Sigmoid colon (tissue), 7 donors: ENCODE data around the gene CDH23. TPM values are rescaled to one million over a fixed set of nuclear protein-coding genes. Genes with fewer than 3 reads are reported as not detected.
A peak's percentile ranks its signal among the peaks of the same experiment; 100 is the strongest.

Experiments
- DNase-seq: peaks from one replicate; pipeline ENCODE4 v3.0.0-alpha.2; 2019
- H3K27ac ChIP-seq, 4 donors: fragments of 200-600 bp; sonication (generic); one replicate each; pipeline ENCODE4 v1.5.1; 2016 to 2019; ENCODE audit warnings: mild to moderate bottlenecking in 1 of 4
- H3K27me3 ChIP-seq, 3 donors: fragments of 200-600 bp; sonication (generic); one replicate each; pipeline ENCODE4 v1.5.1; 2019; ENCODE audit warnings: mild to moderate bottlenecking in 1 of 3
- H3K36me3 ChIP-seq, 4 donors: fragments of 200-600 bp; sonication (generic); one replicate each; pipeline ENCODE4 v1.5.1; 2016 to 2019
- H3K4me1 ChIP-seq, 4 donors: fragments of 200-600 bp; sonication (generic); one replicate each; pipeline ENCODE4 v1.5.1; 2017 to 2019
- H3K4me3 ChIP-seq, 4 donors: fragments of 200-600 bp; sonication (generic); one replicate each; pipeline ENCODE4 v1.5.1; 2017 to 2019; ENCODE audit warnings: mild to moderate bottlenecking in 2 of 4, moderate library complexity in 1 of 4
- H3K9me3 ChIP-seq, 4 donors: fragments of 200-600 bp in 3 of 4; sonication (generic) in 3 of 4; one replicate each; pipeline versions ENCODE4 v1.5.1 to v1.6.1; 2013 to 2019
- EP300 ChIP-seq, 4 donors: sonication (generic); formaldehyde crosslinking; IDR thresholded peaks; one replicate each; pipeline ENCODE4 v1.6.1; 2017; ENCODE audit warnings: antibody characterized with exemption in 4 of 4
- POLR2A ChIP-seq, 2 donors: fragments of 450-650 bp; IDR thresholded peaks; one replicate each; pipeline ENCODE4 v1.6.1; 2016; ENCODE audit warnings: antibody characterized with exemption in 2 of 2, mild to moderate bottlenecking in 2 of 2, moderate library complexity in 2 of 2
- POLR2AphosphoS5 ChIP-seq, 4 donors: sonication (generic); formaldehyde crosslinking; IDR thresholded peaks; one replicate each; pipeline ENCODE4 v1.6.1; 2017; ENCODE audit warnings: antibody characterized with exemption in 4 of 4
- WGBS, 2 donors: extraction: QIAGEN DNeasy Blood & Tissue Kit; methylation state at CpG; one replicate each; pipeline ENCODE4 v1.1.7; 2013; 5-methylcytosine and 5-hydroxymethylcytosine counted together
- intact Hi-C: fragments of 100-400 bp; cut with DNase I; formaldehyde crosslinking; loops from one replicate; pipeline ENCODE4 v1.15.1; 2023
- polyA plus RNA-seq, 3 donors: library from polyadenylated mRNA; stranded (reverse); fragments of 200-250 nt; gene quantifications; one replicate each; pipeline ENCODE4 v1.2.3, GENCODE V29; 2013
- total RNA-seq, 4 donors: library from RNA; depleted of rRNA; stranded (reverse); fragments of >200 nt; gene quantifications; one replicate each; pipeline ENCODE4 v1.1.0, GENCODE V29; 2016
- TF ChIP-seq, protein P1 (sequence below), 4 experiments: fragments of 450-650 bp in 3 of 4; fragments of 200-600 bp in 1 of 4; IDR thresholded peaks; one replicate each; pipeline ENCODE4 v1.5.1; 2016 to 2019; ENCODE audit warnings: antibody characterized with exemption in 4 of 4, mild to moderate bottlenecking in 3 of 4, moderate library complexity in 2 of 4
- donor health status: healthy with polysubstance abuse.
- donor health status: Bipolar disorder and iron deficiency.
- donor health status: healthy.

Gene CDH23
- total and polyA plus RNA-seq, 7 donors: 1.5 to 7.2 (median 3.0) TPM

DNA sequence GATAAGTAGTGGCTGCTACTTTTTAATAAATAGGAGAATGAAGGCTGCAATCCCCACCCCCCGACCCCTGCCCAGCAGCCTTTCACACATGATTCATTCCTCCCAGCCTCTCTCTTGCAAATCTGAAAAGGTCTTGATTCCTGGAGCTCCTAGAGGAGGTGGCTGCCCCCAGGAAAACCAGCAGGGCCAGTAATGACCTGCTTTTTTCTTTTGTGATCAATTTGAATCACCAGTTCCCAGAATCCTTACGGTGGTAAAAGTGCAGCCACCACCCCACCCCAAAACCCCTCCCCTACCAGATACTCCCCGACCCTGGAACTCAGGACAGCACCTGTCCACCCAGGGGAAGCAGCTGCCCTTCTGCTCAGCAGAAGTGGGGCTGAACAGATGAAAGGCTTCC, 213.9 kb downstream of the CDH23 start:
- H3K36me3 ChIP-seq: no peaks in the 10 kb centered on the region
- H3K4me1 ChIP-seq: peaks cover 0 to 6% (median 0%) of the 10 kb centered on the region in 4 donors
- H3K27me3 ChIP-seq: peaks cover 0 to 7% (median 0%) of the 10 kb centered on the region in 3 donors
- no peak overlapping the region for H3K4me3 ChIP-seq
- H3K27ac ChIP-seq: no peak overlapping the region
- WGBS, 2 donors: 60 to 66% methylated on average over 3 of the region's 3 CpGs
- intact Hi-C loops: no loop called here
- H3K9me3 ChIP-seq: no peaks in the 10 kb centered on the region
- TF ChIP-seq, protein P1, sequence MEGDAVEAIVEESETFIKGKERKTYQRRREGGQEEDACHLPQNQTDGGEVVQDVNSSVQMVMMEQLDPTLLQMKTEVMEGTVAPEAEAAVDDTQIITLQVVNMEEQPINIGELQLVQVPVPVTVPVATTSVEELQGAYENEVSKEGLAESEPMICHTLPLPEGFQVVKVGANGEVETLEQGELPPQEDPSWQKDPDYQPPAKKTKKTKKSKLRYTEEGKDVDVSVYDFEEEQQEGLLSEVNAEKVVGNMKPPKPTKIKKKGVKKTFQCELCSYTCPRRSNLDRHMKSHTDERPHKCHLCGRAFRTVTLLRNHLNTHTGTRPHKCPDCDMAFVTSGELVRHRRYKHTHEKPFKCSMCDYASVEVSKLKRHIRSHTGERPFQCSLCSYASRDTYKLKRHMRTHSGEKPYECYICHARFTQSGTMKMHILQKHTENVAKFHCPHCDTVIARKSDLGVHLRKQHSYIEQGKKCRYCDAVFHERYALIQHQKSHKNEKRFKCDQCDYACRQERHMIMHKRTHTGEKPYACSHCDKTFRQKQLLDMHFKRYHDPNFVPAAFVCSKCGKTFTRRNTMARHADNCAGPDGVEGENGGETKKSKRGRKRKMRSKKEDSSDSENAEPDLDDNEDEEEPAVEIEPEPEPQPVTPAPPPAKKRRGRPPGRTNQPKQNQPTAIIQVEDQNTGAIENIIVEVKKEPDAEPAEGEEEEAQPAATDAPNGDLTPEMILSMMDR (IDR thresholded peaks at IDR 0.05): no peak
- no peak for TF ChIP-seq POLR2AphosphoS5 (IDR thresholded peaks at IDR 0.05)
- TF ChIP-seq POLR2A (IDR thresholded peaks at IDR 0.05): no peak
- no peak for TF ChIP-seq EP300 (IDR thresholded peaks at IDR 0.05)
- DNase-seq: no peak

DNA sequence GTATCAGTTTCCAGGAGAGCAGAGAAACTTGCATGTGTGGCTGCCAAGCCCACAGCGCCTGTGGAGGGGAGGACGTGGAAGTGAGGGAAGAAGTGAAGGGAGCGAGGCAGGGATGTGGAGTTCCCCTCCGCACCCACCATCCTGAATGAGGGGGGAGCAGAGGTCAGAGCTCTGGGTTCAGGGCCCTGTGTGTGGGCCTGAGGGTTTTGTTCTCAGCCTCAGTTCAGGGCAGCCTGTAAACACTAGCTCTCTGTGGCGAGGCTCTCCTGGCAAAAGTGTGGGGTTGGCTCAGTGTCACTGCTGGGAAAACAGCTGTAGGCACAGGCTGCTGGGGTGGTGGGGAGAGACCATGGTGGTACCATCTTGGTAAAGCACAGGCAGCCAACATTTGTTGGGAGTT, 214.4 kb downstream of the CDH23 start:
- Histone ChIP-seq H3K27me3 (peaks cover 0 to 7% (median 0%) of the 10 kb centered on the region in 3 donors), H3K36me3 (no peaks in the 10 kb centered on the region), H3K27ac (no peak overlapping the region), H3K4me3 (no peak overlapping the region), H3K9me3 (no peaks in the 10 kb centered on the region), H3K4me1 (peaks cover 0 to 6% (median 0%) of the 10 kb centered on the region in 4 donors)
- no peak for DNase-seq
- TF ChIP-seq, protein P1 (IDR thresholded peaks at IDR 0.05): no peak
- no peak for TF ChIP-seq POLR2AphosphoS5 (IDR thresholded peaks at IDR 0.05)
- TF ChIP-seq POLR2A (IDR thresholded peaks at IDR 0.05): no peak
- TF ChIP-seq EP300 (IDR thresholded peaks at IDR 0.05): no peak
- WGBS, 2 donors: 89 to 92% methylated on average over 5 of the region's 5 CpGs
- intact Hi-C loops: no loop called here

DNA sequence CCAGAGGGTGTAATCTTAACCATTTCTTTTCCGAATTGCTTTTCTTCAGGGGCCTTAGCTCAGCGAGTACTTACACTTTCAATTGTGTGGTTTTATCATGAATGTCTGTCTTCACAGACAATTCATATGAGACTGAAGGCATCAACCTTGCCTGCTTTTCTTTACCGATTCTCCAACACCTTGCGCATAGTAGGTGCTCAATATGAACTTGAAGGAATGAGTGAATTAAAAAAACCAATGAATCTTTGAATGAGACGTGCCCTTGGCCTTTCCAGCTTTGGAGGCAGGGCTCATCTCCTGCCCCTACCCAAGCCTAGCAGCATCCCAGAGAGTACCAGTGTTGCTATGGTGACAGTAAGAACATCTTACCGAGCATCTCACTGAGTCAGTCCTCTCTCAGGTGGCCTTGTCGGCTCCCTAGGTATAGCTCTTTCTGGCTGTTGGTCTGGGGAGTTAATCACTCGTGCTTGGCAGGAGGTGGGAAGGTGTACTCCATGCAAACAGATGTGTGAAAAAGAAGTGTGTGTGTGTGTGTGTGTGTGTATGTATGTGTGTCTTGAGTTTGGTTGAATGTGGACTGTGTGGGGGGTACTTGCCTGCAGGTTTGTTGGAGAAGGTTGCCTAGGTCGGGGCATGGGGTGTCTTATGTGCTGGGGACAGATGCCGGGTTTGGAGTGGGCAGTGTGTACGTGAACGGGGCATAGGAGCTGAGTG, 215.1 kb downstream of the CDH23 start:
- intact Hi-C loops: no loop called here
- H3K27me3 ChIP-seq: peaks cover 0 to 7% (median 0%) of the 10 kb centered on the region in 3 donors
- TF ChIP-seq EP300 (IDR thresholded peaks at IDR 0.05) (no peak), POLR2AphosphoS5 (IDR thresholded peaks at IDR 0.05) (no peak), POLR2A (IDR thresholded peaks at IDR 0.05) (no peak)
- TF ChIP-seq, protein P1 (IDR thresholded peaks at IDR 0.05): no peak
- H3K4me3 ChIP-seq: no peak overlapping the region
- H3K27ac ChIP-seq: no peak overlapping the region
- no peaks in the 10 kb centered on the region for H3K9me3 ChIP-seq
- H3K36me3 ChIP-seq: no peaks in the 10 kb centered on the region
- no peak for DNase-seq
- peaks cover 0 to 6% (median 0%) of the 10 kb centered on the region in 4 donors for H3K4me1 ChIP-seq
- WGBS, 2 donors: 87 to 88% methylated on average over 12 of the region's 12 CpGs

DNA sequence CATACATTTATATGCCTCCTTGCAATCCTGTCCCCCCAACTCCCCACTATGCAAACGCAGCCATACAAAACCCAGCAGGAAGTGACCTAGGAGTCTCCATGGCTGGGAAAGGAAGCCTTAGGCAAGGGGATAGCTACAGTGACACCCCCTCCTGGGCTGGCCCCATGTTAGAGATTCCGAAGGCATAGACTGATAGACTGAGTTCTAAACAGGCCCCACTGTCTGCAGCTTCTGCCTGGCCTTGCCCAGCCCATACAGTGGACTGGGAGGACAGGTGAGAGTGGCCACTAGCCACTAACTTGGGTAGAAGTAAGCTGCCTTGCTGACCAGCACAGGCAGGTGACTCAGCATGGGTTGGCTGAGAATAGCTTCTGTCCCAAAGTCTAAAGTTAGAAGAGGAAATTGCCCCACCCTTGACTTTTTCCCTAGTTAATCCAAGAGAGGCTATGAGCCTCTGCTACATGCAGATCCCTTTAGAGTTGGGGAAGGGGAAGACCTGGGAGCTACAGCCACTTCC, 216.6 kb downstream of the CDH23 start:
- H3K4me1 ChIP-seq: peaks cover 0 to 6% (median 0%) of the 10 kb centered on the region in 4 donors
- 39 to 72% methylated on average over 2 of the region's 2 CpGs for WGBS, 2 donors
- intact Hi-C loops: no loop called here
- TF ChIP-seq EP300 (IDR thresholded peaks at IDR 0.05): no peak
- TF ChIP-seq, protein P1 (IDR thresholded peaks at IDR 0.05): no peak
- no peak for TF ChIP-seq POLR2AphosphoS5 (IDR thresholded peaks at IDR 0.05)
- no peak for TF ChIP-seq POLR2A (IDR thresholded peaks at IDR 0.05)
- no peaks in the 10 kb centered on the region for H3K9me3 ChIP-seq
- H3K27me3 ChIP-seq: peaks cover 0 to 7% (median 0%) of the 10 kb centered on the region in 3 donors
- H3K27ac ChIP-seq: peak overlapping the region in 1 of 4 donors; percentile 63
- H3K36me3 ChIP-seq: no peaks in the 10 kb centered on the region
- no peak overlapping the region for H3K4me3 ChIP-seq
- no peak for DNase-seq
